Loucy (cell line): Measurements from ENCODE around the gene CCDC148.

Experiments
- H2AFZ ChIP-seq: fragments of 200-600 bp; sonication (generic); 2 replicates; pipeline ENCODE4 v1.6.0; 2016; ENCODE audit warnings: antibody characterized with exemption, mild to moderate bottlenecking, low read length, moderate library complexity
- H3F3A ChIP-seq: fragments of 200-600 bp; 2 replicates; pipeline ENCODE4 v1.6.0; 2016; ENCODE audit warnings: antibody characterized with exemption, low read depth, mild to moderate bottlenecking
- H3K27me3 ChIP-seq: fragments of 200-600 bp; sonication (generic); 2 replicates; pipeline ENCODE4 v1.6.1; 2014; ENCODE audit warnings: low read length, mild to moderate bottlenecking; ENCODE audit not compliant: insufficient read depth, poor library complexity, severe bottlenecking
- H3K36me3 ChIP-seq: fragments of 200-600 bp; sonication (generic); 2 replicates; pipeline ENCODE4 v1.6.1; 2016; ENCODE audit warnings: low read length; ENCODE audit not compliant: insufficient read depth
- H3K4me1 ChIP-seq: fragments of 200-600 bp; sonication (generic); 2 replicates; pipeline ENCODE4 v1.5.1; 2014; ENCODE audit warnings: low read length, mild to moderate bottlenecking; ENCODE audit not compliant: insufficient read depth, poor library complexity, severe bottlenecking
- H3K4me2 ChIP-seq: fragments of 200-600 bp; sonication (generic); 2 replicates; pipeline ENCODE4 v1.6.0; 2014; ENCODE audit warnings: antibody characterized with exemption, low read length, low read depth, mild to moderate bottlenecking; ENCODE audit not compliant: poor library complexity, severe bottlenecking
- H3K4me3 ChIP-seq: fragments of 200-600 bp; sonication (generic); 2 replicates; pipeline ENCODE4 v1.5.1; 2014; ENCODE audit warnings: low read length, mild to moderate bottlenecking, mixed read lengths; ENCODE audit not compliant: poor library complexity, severe bottlenecking
- H3K79me2 ChIP-seq: fragments of 200-600 bp; sonication (generic); 2 replicates; pipeline ENCODE4 v1.6.1; 2014; ENCODE audit warnings: low read length; ENCODE audit not compliant: insufficient read depth
- H3K9ac ChIP-seq: fragments of 200-600 bp; sonication (generic); 2 replicates; pipeline ENCODE4 v1.6.0; 2014; ENCODE audit warnings: mild to moderate bottlenecking, low read depth, low read length, moderate library complexity; ENCODE audit not compliant: poor library complexity, severe bottlenecking
- H3K9me2 ChIP-seq: fragments of 200-600 bp; sonication (generic); replicated peaks from 2 replicates; pipeline ENCODE4 v1.6.1; 2016; ENCODE audit warnings: low read depth, low read length, mixed read lengths
- H3K9me3 ChIP-seq: fragments of 200-600 bp; sonication (generic); 2 replicates; pipeline ENCODE4 v1.6.1; 2014; ENCODE audit warnings: mild to moderate bottlenecking, antibody characterized with exemption, low read length, low read depth; ENCODE audit not compliant: insufficient read depth
- H4K20me1 ChIP-seq: fragments of 200-600 bp; sonication (generic); 2 replicates; pipeline ENCODE4 v1.6.0; 2014; ENCODE audit warnings: antibody characterized with exemption, low read length, mild to moderate bottlenecking; ENCODE audit not compliant: insufficient read depth, poor library complexity, severe bottlenecking
- CTCF ChIP-seq: fragments of 200-600 bp; sonication (generic); conservative IDR thresholded peaks from 2 replicates; pipeline ENCODE4 v1.5.1; 2014; ENCODE audit warnings: mild to moderate bottlenecking, antibody characterized with exemption, low read length
- EZH2phosphoT487 ChIP-seq: fragments of 200-600 bp; IDR thresholded peaks from 2 replicates; pipeline ENCODE4 v1.6.1; 2018; ENCODE audit warnings: antibody characterized with exemption, mild to moderate bottlenecking, moderate library complexity, borderline replicate concordance

Gene CCDC148

GRCh38 chr2:158391361-158391760 lies 65.2 kb downstream of the CCDC148 start:
- Histone ChIP-seq H3K4me2 (no peak overlapping the region), H3K36me3 (no peaks in the 10 kb centered on the region), H4K20me1 (no peaks in the 10 kb centered on the region), H3K4me1 (no peaks in the 10 kb centered on the region), H3K79me2 (no peaks in the 10 kb centered on the region), H2AFZ (no peak overlapping the region), H3K4me3 (no peak overlapping the region), H3K27me3 (no peaks in the 10 kb centered on the region), H3F3A (no peaks in the 10 kb centered on the region), H3K9ac (no peak overlapping the region), H3K9me3 (no peaks in the 10 kb centered on the region), H3K9me2 (no peaks in the 10 kb centered on the region)
- TF ChIP-seq CTCF (no peak), EZH2phosphoT487 (no peak)

GRCh38 chr2:158388159-158388558 lies 68.4 kb downstream of the CCDC148 start:
- no peaks in the 10 kb centered on the region for H3K4me1 ChIP-seq
- no peaks in the 10 kb centered on the region for H3K36me3 ChIP-seq
- no peak overlapping the region for H3K9ac ChIP-seq
- no peak overlapping the region for H3K4me3 ChIP-seq
- H2AFZ ChIP-seq = no peak overlapping the region
- H3F3A ChIP-seq = no peaks in the 10 kb centered on the region
- no peaks in the 10 kb centered on the region for H4K20me1 ChIP-seq
- no peaks in the 10 kb centered on the region for H3K79me2 ChIP-seq
- H3K9me2 ChIP-seq = no peaks in the 10 kb centered on the region
- no peaks in the 10 kb centered on the region for H3K27me3 ChIP-seq
- H3K9me3 ChIP-seq = no peaks in the 10 kb centered on the region
- no peak for TF ChIP-seq EZH2phosphoT487
- no peak for TF ChIP-seq CTCF
- H3K4me2 ChIP-seq = no peak overlapping the region

GRCh38 chr2:158385646-158386045 lies 70.9 kb downstream of the CCDC148 start:
- H3K27me3 ChIP-seq = no peaks in the 10 kb centered on the region
- no peaks in the 10 kb centered on the region for H3K4me1 ChIP-seq
- H3K9me3 ChIP-seq = no peaks in the 10 kb centered on the region
- no peaks in the 10 kb centered on the region for H3K9me2 ChIP-seq
- TF ChIP-seq CTCF = no peak
- no peak for TF ChIP-seq EZH2phosphoT487
- H3K79me2 ChIP-seq = no peaks in the 10 kb centered on the region
- H3K4me2 ChIP-seq = no peak overlapping the region
- no peak overlapping the region for H3K9ac ChIP-seq
- H3K36me3 ChIP-seq = no peaks in the 10 kb centered on the region
- no peak overlapping the region for H3K4me3 ChIP-seq
- H2AFZ ChIP-seq = no peak overlapping the region
- no peaks in the 10 kb centered on the region for H3F3A ChIP-seq
- H4K20me1 ChIP-seq = no peaks in the 10 kb centered on the region
